Activated B cell treated with CpG ODN at 0.5 μM for 24 hours (primary cell): ENCODE data around the gene RPS6KL1. TPM values are rescaled to one million over a fixed set of nuclear protein-coding genes. Genes with fewer than 3 reads are reported as not detected.
A peak's percentile ranks its signal among the peaks of the same experiment; 100 is the strongest.

ENCODE experiments used
- ATAC-seq: fragments of 200-7000 bp; cut with Tn5 transposase; one replicate; pipeline ENCODE4 v1.10.0; 2021; ENCODE audit warnings: low read depth, mild to moderate bottlenecking, moderate library complexity
- CTCF ChIA-PET: fragments of 350-600 bp; sonication (Branson Sonifier 250); formaldehyde crosslinking; loops from one replicate; lab custom pipeline; 2021; ENCODE audit warnings: antibody characterized with exemption; lab: Charles Lee
- POLR2A ChIA-PET: fragments of 350-600 bp; sonication (Branson Sonifier 250); formaldehyde crosslinking; loops from one replicate; lab custom pipeline; 2021; ENCODE audit warnings: antibody characterized with exemption; lab: Charles Lee
- DNase-seq: peaks from one replicate; pipeline ENCODE4 v3.0.0; 2022
- H3K27ac Mint-ChIP-seq: one replicate; pipeline ENCODE4 v1.8.0; 2020; ENCODE audit warnings: mixed read lengths
- H3K27me3 Mint-ChIP-seq: one replicate; pipeline ENCODE4 v1.8.0; 2021; ENCODE audit warnings: mixed read lengths
- H3K36me3 Mint-ChIP-seq: one replicate; pipeline ENCODE4 v1.8.0; 2021; ENCODE audit warnings: low read depth, mixed read lengths
- H3K4me1 Mint-ChIP-seq: one replicate; pipeline ENCODE4 v1.8.0; 2021; ENCODE audit warnings: mixed read lengths
- H3K4me3 Mint-ChIP-seq: one replicate; pipeline ENCODE4 v1.8.0; 2020; ENCODE audit warnings: mild to moderate bottlenecking, mixed read lengths
- H3K9me3 Mint-ChIP-seq: one replicate; pipeline ENCODE4 v1.8.0; 2020; ENCODE audit warnings: mixed read lengths
- CTCF ChIP-seq: fragments of 200-600 bp; IDR thresholded peaks from one replicate; pipeline ENCODE4 v1.8.0; 2022; ENCODE audit warnings: antibody characterized with exemption, mild to moderate bottlenecking
- intact Hi-C: fragments of 100-400 bp; cut with micrococcal nuclease; formaldehyde crosslinking; loops from one replicate; pipeline ENCODE4 v1.15.1; 2024
- total RNA-seq: library from RNA; stranded (reverse); gene quantifications from 2 replicates; pipeline ENCODE4 v1.2.3, GENCODE V29; 2022

The RPS6KL1 gene
- total RNA-seq, 1 donor from 2014 or later, result 5.2 TPM

GRCh38 chr14:74859757-74860552 lies 63.1 kb downstream of the RPS6KL1 start:
- no peak overlapping the region for H3K4me3 Mint-ChIP-seq
- POLR2A ChIA-PET, result interaction anchor here (0.6 to 2.2 kb wide), 3 partner anchors 10 to 82 kb away, joined by 5 to 12 read pairs (median 5); no protein-coding TSS in a partner anchor
- TF ChIP-seq CTCF, result no peak
- CTCF ChIA-PET, result interaction anchor here (1.0 to 10.2 kb wide), 25 partner anchors 10 to 271 kb away, joined by 3 to 288 read pairs (median 8); partner anchors contain the start of genes EIF2B2 and RPS6KL1
- H3K4me1 Mint-ChIP-seq, result peaks cover 10% of the 10 kb centered on the region
- no peak for DNase-seq
- no peak for ATAC-seq
- H3K9me3 Mint-ChIP-seq, result no peaks in the 10 kb centered on the region
- intact Hi-C loops, result loop anchor here (5.0 kb wide), 2 partner anchors 87 to 162 kb away; no protein-coding TSS in a partner anchor
- H3K36me3 Mint-ChIP-seq, result peaks cover 3% of the 10 kb centered on the region
- H3K27ac Mint-ChIP-seq, result no peak overlapping the region
- H3K27me3 Mint-ChIP-seq, result no peaks in the 10 kb centered on the region

GRCh38 chr14:74858022-74858421 lies 65.0 kb downstream of the RPS6KL1 start:
- H3K36me3 Mint-ChIP-seq, result peaks cover 3% of the 10 kb centered on the region
- no peak for ATAC-seq
- peaks cover 17% of the 10 kb centered on the region for H3K4me1 Mint-ChIP-seq
- no peaks in the 10 kb centered on the region for H3K9me3 Mint-ChIP-seq
- no peak overlapping the region for H3K27ac Mint-ChIP-seq
- ChIA-PET CTCF (interaction anchor here (0.8 to 10.2 kb wide), 3 partner anchors 36 to 231 kb away, joined by 3 to 288 read pairs (median 111); no protein-coding TSS in a partner anchor), POLR2A (no interaction called here)
- H3K27me3 Mint-ChIP-seq, result no peaks in the 10 kb centered on the region
- no peak for TF ChIP-seq CTCF
- no peak for DNase-seq
- no peak overlapping the region for H3K4me3 Mint-ChIP-seq
- intact Hi-C loops, result no loop called here

- peaks cover 26% of the 10 kb centered on the region for H3K4me1 Mint-ChIP-seq
- H3K9me3 Mint-ChIP-seq, result no peaks in the 10 kb centered on the region
- no peak overlapping the region for H3K27ac Mint-ChIP-seq
- H3K4me3 Mint-ChIP-seq, result no peak overlapping the region
- ChIA-PET POLR2A (interaction anchor here (0.6 to 0.7 kb wide), 2 partner anchors 17 to 21 kb away, joined by 3 read pairs; no protein-coding TSS in a partner anchor), CTCF (interaction anchor here (10.2 kb wide), 1 partner anchor 51 kb away, joined by 288 read pairs; no protein-coding TSS in a partner anchor)
- H3K27me3 Mint-ChIP-seq, result no peaks in the 10 kb centered on the region
- no peak for ATAC-seq
- intact Hi-C loops, result no loop called here
- no peak for DNase-seq
- peaks cover 3% of the 10 kb centered on the region for H3K36me3 Mint-ChIP-seq
- no peak for TF ChIP-seq CTCF
These were observed 66.7 kb downstream of the RPS6KL1 start for GRCh38 chr14:74856366-74856765.

- no peaks in the 10 kb centered on the region for H3K9me3 Mint-ChIP-seq
- POLR2A ChIA-PET, result interaction anchor here (0.7 kb wide), 1 partner anchor 17 kb away, joined by 3 read pairs; no protein-coding TSS in a partner anchor
- no peak overlapping the region for H3K4me3 Mint-ChIP-seq
- H3K4me1 Mint-ChIP-seq, result peaks cover 26% of the 10 kb centered on the region
- no peak for TF ChIP-seq CTCF
- DNase-seq (no peak), ATAC-seq (peak; percentile 12)
- no peak overlapping the region for H3K27ac Mint-ChIP-seq
- intact Hi-C loops, result no loop called here
- H3K36me3 Mint-ChIP-seq, result peaks cover 3% of the 10 kb centered on the region
- CTCF ChIA-PET, result interaction anchor here (10.2 kb wide), 1 partner anchor 51 kb away, joined by 288 read pairs; no protein-coding TSS in a partner anchor
- H3K27me3 Mint-ChIP-seq, result no peaks in the 10 kb centered on the region
These were observed 67.1 kb downstream of the RPS6KL1 start for GRCh38 chr14:74855945-74856344.

- intact Hi-C loops, result no loop called here
- no peak overlapping the region for H3K4me3 Mint-ChIP-seq
- POLR2A ChIA-PET, result interaction anchor here (0.9 kb wide), 1 partner anchor 19 kb away, joined by 3 read pairs; no protein-coding TSS in a partner anchor
- peaks cover 3% of the 10 kb centered on the region for H3K36me3 Mint-ChIP-seq
- CTCF ChIA-PET, result interaction anchor here (10.2 kb wide), 1 partner anchor 52 kb away, joined by 288 read pairs; no protein-coding TSS in a partner anchor
- TF ChIP-seq CTCF, result no peak
- DNase-seq, result no peak
- no peak overlapping the region for H3K27ac Mint-ChIP-seq
- peaks cover 26% of the 10 kb centered on the region for H3K4me1 Mint-ChIP-seq
- H3K9me3 Mint-ChIP-seq, result no peaks in the 10 kb centered on the region
- no peak for ATAC-seq
- no peaks in the 10 kb centered on the region for H3K27me3 Mint-ChIP-seq
These were observed 68.0 kb downstream of the RPS6KL1 start for GRCh38 chr14:74855021-74855420.
